Breast epithelium (tissue), 3 donors: ENCODE measurements around the gene TMTC1.

ENCODE experiments used
- POLR2AphosphoS5 ChIP-seq, 3 donors: sonication (generic); formaldehyde crosslinking; IDR thresholded peaks; one replicate each; pipeline ENCODE4 v1.6.1; 2017; ENCODE audit warnings: antibody characterized with exemption in 3 of 3
- TF ChIP-seq, protein P1 (sequence below), 3 donors: fragments of 450-650 bp; IDR thresholded peaks; one replicate each; pipeline ENCODE4 v1.5.1; 2016 to 2017; ENCODE audit warnings: antibody characterized with exemption in 3 of 3, mild to moderate bottlenecking in 3 of 3, moderate library complexity in 3 of 3

DNA sequence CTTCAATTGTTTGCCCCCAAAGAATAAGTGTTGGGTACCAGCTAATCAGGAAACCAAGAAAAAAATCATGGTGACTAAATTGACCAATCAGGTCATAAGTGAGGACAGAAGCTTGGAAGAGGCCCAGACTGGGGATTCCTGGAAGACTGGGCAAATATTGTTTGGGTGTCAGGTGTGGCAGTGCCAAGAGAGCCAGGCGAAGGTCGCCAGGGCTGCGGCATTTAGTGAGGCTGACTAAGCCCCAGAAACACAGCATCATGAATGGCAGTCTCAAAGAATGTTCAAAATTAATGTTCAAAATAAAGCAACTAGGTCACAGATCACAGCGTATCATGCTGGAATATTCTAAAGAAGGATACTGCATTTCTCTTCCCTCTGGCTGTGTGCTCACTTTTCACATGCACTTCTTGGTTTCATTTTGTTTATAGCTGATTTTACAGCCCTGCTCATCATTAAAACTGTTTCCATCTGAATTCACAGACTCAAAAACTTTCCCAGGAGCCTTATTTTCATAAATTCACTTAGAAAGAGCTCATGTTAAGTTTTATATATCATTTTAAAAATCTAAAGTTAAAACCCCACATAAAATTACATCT, 201.0 kb downstream of the TMTC1 start:
- TF ChIP-seq, protein P1, sequence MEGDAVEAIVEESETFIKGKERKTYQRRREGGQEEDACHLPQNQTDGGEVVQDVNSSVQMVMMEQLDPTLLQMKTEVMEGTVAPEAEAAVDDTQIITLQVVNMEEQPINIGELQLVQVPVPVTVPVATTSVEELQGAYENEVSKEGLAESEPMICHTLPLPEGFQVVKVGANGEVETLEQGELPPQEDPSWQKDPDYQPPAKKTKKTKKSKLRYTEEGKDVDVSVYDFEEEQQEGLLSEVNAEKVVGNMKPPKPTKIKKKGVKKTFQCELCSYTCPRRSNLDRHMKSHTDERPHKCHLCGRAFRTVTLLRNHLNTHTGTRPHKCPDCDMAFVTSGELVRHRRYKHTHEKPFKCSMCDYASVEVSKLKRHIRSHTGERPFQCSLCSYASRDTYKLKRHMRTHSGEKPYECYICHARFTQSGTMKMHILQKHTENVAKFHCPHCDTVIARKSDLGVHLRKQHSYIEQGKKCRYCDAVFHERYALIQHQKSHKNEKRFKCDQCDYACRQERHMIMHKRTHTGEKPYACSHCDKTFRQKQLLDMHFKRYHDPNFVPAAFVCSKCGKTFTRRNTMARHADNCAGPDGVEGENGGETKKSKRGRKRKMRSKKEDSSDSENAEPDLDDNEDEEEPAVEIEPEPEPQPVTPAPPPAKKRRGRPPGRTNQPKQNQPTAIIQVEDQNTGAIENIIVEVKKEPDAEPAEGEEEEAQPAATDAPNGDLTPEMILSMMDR (IDR thresholded peaks at IDR 0.05), result no peak
- no peak for TF ChIP-seq POLR2AphosphoS5 (IDR thresholded peaks at IDR 0.05)
